Measurements from ENCODE around the gene OTOP2.
A peak's percentile ranks its signal among the peaks of the same experiment; 100 is the strongest.

OTOP2 gene, protein sequence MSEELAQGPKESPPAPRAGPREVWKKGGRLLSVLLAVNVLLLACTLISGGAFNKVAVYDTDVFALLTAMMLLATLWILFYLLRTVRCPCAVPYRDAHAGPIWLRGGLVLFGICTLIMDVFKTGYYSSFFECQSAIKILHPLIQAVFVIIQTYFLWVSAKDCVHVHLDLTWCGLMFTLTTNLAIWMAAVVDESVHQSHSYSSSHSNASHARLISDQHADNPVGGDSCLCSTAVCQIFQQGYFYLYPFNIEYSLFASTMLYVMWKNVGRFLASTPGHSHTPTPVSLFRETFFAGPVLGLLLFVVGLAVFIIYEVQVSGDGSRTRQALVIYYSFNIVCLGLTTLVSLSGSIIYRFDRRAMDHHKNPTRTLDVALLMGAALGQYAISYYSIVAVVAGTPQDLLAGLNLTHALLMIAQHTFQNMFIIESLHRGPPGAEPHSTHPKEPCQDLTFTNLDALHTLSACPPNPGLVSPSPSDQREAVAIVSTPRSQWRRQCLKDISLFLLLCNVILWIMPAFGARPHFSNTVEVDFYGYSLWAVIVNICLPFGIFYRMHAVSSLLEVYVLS

DNA sequence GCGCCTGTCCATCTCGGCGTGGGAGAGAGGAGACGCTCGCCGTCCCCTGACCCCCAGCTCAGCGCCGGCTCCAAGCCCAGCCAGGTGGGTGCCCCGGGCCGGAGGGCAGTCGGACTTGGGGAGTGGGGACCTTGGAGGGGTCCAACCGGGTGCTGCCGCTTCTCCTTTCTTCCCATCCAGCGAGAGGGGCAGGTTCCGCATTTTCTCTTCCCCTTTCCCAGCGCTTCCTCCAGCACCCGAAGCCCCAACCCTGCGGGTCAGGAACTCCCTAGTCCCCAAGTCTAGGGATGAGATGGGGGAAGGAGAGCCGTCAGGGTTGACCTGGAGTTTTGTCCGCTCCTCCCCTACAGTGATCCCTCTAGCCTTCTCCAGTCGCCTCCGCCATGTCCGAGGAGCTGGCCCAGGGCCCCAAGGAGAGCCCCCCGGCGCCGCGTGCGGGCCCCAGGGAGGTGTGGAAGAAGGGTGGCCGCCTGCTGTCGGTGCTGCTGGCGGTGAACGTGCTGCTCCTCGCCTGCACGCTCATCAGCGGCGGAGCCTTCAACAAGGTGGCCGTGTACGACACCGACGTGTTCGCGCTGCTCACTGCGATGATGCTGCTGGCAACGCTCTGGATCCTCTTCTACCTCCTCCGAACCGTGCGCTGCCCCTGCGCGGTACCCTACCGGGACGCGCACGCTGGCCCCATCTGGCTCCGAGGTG is at the start of gene OTOP2:
Gene OTOP2, plus strand, starts transcription at position 24 of the 699 bp plus-strand sequence. Its CDS starts 360 bp downstream, at position 384.
- DNase-seq = peak in 7 of 51 donors; percentile 3 to 14 (median 5)

DNA sequence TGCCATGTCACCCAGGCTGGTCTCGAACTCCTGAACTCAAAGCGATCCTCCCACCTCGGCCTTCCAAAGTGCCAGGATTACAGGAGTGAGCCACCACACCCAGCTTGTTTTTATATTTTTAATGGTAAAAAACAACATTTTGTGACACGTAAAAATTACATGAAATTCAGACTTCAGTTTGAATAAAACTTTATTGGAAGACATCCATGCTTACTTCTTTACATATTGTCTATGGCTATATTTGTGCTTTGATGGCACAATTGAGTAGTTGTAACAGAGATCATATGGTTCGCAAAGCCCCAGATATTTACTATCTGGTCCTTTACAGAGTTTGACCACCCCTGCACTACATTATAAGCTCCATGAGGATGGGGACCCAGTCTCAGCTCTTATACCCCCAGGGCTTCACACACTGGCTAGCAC is 49.4 kb upstream of the OTOP2 start:
- DNase-seq = no peak

DNA sequence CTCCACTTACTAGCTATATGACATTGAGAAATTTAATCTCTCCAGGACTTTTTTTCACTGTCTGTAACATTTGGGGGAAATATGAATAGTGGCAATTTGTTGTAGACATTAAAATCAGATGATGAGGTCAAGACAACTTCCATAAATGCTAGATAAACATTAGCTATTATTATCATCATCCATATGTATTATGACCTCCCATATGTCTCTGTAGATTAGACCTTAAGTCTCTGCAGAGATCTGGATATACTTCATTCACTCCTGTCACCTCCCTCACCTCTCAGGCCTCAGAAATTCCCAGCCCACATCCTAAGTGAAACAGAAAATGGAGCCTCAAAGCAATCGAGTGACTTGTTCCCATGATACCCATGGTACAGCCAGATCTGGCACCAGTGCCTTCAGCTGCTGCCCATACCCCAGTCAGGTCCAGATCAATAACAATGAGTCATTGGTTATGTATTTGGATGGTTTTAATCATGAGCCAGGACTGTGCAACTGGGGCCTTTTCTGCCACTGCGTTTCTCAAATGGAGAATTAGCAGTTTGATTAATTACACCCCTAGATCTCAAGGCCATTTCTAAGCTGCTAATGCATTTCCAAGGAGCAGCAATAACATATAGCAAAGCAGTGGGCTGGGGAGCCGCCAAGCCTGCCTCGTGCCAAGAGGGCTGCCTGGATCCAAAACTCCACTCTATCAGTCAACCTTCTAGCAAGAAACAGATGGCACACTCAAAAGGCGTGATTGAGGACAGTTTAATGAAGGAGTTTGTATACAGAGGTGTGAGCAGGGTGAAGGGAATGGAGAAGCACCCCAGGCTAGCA is 48.7 kb upstream of the OTOP2 start:
- peak in 1 of 51 donors; percentile 21 for DNase-seq

DNA sequence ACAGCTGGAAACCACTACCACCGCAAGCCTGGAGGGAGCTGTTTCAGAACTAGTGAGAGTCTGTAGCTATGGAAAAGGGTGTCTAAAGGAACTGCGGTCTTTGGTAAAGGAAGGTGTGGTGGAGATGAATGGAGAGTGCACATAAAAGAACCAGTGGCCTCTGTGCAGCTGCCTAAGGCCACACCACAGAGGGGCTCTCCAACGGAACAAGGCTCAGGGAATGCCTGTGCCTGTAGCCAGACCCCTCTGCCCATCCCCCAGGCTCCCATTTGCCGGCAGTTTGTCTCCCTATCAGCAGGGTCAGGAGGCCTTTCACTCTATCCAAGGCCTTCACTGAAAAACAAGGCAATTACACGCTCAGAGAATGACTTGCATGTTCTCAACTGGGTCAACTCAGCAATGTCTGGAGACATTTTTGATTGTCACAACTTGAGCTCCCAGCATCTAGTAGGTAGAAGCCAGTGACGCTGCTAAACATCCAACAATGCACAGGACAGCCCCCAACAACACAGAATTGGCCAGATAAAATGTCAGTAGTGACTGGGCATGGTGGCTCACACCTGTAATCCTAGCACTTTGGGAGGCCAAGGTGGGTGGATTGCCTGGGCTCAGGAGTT is 48.0 kb upstream of the OTOP2 start:
- no peak for DNase-seq

DNA sequence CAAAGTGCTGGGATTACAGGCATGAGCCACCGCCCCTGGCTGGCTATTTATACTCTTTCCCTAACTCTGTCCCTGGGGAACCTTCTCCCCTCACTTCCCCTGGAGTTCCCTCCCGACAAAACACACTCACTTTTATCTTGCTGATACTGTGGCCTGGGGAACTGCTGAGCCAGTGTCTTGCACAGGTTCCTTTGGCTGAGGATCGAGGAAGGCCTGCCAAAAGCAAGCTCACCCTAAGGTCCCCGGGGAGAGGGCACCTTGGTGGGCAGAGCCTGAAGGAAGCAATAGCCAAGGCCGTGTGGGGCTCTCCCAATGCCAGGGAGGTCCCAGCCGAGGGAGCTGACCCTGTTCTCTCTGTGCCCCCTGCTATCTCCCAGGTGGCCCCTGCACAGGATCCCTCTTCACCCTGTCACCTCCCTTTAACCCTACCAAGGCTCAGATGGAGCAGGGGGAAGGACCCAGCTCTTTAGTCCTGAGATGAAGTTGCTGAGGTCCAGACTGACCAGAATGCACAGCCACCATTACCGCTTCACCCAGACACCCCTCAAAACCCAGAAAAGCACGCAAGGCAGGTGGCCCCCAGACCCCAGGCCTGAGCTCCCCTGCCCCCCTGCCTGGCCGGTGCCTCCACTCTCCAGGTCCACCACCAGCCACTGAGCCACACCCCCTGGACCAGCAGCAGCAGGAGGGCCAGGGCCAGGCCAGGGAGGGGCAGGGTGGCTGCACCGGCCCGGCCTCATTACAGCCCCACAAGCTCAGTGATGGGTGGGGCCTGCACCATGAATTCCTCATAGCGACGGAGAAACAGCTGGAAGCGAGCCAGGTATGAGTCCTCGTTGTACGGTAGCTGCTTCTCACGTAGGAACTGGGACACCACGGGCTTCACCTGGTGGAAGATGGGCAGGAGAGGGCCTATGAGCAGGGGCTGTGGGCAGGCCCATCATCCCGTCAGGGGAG is 46.2 kb upstream of the OTOP2 start:
- DNase-seq = no peak

DNA sequence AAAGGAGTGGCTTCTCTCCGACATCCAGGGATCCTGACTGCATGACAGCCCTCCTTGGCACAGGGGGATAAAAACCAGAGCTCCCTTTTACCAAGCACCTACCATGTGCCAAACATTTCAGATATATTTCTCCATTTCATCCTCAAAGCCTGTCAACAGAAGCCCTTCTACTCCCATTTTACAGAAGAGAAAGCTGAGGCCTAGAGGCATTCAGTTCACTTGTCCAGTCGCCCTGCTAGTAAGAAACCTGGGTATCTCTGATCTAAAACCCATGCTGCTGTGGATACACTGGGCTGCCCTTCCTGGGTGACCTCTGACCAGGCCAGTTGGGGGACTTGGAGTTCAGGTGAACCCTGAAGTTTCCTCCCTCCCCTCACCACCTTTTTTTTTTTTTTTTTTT is 45.4 kb upstream of the OTOP2 start:
- DNase-seq = no peak

DNA sequence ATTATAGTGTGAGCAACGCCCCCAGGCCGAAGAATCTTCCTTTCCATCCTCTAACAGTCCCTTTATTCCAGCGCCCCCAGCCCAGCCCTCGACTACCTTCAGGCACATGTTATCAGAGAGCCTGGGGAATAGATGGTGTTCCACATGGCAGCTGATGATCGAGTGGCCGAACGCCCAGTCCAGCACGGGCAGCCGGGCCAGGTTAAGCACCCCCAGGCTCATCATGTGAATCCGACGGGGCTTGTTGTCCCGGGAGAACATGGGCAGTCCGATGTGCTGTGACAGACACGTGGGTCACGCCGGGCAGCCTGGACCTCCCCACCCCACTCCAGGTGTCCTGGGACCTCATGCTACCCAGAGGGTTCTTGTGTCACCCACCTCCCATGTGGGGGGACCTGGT is 44.8 kb upstream of the OTOP2 start:
- DNase-seq = no peak

DNA sequence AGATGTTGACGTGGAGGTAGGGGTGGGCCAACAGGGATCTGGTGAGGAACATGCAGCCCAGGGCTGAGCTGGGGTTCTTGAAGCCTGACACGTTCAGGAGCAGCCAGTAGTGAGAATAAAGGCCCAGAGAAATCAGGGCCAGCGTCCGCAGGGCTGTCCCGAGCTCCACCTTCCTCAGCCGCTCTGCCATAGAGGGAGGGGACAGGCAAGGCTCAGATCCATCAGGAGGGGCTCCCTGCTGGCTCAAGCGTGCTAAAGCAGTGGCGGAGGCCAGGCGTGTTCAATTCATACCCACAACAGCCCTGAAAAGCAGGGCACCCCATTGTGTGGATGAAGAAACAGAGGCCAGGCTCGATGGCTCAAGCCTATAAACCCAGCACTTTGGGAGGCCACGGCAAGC is 43.0 kb upstream of the OTOP2 start:
- DNase-seq = no peak

DNA sequence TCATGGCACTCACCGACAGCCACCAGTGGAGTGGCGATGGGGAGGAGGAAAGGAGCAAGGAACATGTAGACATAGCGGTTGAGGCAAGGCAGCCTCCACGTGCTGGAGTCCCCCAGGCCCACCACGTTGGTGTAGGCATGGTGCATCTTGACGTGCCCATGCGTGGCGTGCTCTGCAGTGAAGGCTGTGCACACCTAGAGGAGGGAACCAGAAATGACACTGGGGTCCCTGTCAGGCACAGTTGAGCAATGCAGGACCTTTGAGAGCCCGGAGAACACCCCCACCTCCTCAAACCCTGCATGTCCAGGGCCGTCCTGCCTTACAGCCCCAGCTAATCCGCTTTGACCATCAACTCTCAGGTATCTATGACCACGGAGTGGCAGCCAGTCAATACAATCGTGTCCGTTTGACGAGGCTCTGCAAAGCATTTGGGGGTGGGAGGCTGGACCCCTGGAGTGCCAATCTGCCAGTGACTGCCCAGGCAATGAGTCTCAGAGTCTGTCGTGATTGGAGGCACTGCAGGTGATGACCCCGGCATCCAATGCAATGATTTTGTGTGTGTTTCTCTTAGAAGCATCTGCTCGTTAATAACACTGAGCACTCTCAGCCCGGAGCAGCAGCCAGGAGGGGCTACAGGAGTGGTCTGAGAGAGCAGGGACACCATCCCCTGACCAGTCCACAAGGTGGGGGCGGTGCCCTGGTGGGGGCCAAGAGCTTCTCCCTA is 41.4 kb upstream of the OTOP2 start:
- DNase-seq = no peak

DNA sequence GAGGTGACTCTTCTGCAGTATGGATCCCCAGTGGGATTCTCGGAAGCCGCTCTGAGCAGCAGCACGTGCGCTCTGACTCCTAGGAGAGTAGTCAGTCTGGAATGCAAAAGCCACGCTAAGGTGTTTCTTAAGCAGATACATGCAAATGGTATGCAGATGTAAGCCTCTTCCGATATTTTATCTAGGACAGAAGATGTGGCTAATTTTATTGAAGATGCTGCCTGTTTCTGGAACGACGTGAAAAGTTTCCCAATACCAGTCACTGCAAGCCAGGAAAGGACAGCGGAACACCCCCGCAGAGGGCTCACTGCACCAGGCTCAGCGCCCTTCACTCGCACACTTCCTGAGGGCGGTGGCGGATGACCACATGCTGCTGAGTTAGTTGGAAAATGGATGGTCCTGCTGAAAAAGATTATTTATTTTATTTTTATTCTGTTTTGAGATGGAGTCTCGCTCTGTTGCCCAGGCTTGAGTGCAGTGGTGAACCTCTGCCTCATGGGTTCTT is 40.8 kb upstream of the OTOP2 start:
- DNase-seq = no peak

DNA sequence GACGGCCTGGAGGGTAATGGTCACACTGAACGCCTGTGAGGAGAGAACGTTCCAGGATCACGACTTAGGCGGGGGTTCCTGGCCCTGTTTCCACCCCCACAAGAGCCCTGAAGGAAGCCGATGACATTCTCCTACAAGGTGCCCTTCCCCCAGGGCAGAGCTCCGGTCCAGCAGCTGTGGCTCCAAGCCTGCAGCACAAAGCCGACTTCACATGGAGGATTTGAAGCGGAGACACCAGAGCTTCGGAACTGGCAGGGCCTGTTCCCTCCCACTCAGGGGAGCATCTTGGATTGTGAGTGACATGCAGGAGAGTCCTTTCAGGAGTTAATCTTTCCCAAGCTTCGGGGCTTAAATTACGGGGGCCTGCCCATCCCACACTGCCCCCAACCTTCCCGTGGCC is 35.6 kb upstream of the OTOP2 start:
- DNase-seq = no peak

DNA sequence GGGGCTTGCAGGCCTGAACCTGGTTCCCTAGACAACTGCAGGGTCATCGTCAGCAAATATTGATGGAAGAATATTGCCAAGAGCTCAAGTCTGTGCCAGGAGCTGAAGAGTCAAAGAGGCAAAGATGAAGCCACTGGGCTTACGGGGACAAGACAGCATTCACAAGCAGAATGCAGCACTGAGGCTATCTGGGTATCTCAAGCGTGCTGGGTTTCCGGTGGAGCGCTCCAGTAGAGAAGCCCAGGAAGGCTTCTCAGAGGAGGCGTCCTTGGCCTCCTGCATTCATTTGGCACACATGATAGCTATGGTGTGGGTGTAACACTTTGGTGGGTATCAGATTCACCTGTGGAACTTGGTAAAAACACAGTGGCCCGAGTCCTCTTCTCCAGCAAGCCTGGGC is 33.5 kb upstream of the OTOP2 start:
- DNase-seq = no peak

DNA sequence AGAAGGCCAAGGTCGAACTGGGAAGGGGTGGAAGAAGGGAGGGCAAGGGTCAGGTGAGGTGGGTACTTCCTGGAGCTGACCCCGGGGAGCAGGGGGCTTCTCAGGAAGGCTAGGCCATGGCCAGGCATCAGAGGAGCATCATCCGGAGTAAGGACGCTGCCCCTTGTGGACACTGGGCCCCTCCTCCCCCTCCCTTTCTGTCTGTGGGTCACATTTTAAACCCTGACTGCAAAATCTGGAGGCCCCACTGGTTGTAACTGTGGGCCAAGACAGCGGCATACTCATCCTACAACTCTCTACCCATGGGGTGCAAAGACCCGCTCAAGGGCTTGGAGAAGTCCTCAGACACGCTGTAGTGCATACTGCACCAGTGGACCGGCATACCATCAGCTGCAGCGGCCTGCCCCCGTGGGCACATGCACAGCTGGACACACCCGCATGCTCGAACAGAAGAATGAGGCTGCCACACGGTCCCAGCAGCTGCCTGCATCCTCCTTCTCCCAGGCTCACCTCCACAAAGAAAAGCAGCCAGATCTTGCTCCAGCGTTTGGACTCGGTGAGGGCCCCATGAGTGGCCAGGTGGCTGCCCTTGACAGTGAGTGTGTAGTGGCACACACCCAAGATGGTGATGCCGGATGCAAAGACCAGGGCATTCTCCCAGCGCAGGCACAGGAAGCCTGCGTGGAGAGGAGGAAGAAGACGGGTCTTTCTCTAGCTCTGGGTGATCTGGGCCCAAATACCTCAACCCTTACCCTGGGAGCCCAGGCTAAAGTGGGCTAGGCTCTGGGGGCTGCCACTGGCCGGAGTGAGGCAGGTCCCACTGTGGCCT is 31.8 kb upstream of the OTOP2 start:
- DNase-seq = no peak

DNA sequence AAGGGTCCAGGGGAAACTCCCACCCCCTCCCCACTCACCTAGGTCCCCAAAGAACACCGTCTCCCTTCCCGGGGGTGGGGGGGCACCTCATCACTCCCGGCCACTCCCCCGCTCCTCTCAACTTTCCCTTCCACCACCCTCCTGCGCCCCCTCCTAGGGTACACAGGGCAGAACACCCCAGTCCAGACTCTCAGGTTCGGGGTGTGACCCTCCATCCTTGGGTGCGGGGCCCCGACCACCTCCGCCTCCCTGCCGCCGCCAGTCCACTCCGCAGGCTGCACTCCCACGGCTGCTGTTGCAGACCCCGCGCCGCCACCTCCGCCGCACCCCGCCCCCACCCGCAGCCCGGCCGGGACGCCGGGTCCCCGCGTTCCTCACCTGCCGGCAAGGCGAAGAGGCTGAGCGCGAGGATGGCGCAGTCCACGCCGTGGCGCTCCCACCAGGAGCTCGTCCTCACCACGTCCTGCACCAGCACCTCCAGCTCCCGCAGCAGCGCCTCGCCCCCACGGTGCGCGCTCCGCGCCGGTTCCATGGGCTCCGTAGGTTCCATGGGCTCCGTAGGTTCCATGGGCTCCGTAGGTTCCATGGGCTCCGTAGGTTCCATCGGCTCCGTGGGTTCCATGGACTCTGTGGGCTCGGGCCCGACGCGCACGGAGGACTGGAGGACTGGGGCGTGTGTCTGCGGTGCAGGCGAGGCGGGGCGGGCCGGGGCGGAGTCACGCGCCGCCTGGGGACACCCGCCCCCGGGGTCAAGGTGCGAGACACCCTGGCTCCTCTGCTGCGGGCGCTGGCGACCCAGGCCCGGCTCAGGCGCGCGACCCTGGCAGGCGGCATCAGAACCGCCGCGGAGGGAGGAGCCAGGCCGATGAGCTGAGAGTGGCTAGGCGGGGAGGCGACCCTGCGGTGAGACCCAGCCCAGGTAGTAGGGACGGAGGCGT is 30.8 kb upstream of the OTOP2 start, which contains the start of gene FADS6:
Gene FADS6, minus strand, starts transcription at position 660 of the 938 bp plus-strand sequence. Its CDS starts 38 bp downstream, at position 622.
- DNase-seq = peak in 2 of 51 donors; percentile 7 to 12

DNA sequence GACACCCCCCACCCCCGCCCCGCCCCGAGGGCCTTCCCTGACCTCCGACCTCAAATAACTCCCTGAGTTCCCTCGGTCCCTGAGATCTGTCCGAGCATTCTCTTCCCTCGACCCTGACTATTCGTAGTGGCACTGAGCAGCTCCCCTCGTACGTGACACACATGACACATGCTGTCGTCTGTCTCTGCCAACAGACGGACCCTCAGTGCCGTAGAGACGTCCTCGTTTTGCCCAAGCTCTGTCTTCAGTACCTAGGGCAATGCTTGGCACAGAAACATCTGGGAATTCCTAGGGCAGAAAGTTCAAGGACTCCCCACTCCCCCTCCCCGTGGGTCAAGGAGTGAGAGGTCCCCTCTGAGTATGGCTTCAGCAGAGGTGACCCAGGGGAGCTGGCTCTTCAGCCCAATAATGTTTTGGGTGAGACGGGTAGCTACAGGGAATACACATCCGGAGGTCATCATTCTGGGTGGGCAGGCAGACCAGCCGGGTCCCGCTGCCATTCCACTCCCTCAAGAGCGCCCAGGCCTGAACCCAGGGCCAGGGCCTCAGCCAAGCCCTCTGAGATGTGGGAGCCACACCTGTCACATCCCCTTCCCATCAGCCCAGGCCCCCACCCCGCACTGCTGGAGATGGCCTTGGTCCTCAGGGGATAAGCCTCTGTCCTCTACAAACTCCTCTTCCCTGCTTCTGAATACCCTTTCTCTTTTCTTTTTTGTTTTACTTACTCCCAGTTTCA is 30.0 kb upstream of the OTOP2 start:
- DNase-seq = no peak

DNA sequence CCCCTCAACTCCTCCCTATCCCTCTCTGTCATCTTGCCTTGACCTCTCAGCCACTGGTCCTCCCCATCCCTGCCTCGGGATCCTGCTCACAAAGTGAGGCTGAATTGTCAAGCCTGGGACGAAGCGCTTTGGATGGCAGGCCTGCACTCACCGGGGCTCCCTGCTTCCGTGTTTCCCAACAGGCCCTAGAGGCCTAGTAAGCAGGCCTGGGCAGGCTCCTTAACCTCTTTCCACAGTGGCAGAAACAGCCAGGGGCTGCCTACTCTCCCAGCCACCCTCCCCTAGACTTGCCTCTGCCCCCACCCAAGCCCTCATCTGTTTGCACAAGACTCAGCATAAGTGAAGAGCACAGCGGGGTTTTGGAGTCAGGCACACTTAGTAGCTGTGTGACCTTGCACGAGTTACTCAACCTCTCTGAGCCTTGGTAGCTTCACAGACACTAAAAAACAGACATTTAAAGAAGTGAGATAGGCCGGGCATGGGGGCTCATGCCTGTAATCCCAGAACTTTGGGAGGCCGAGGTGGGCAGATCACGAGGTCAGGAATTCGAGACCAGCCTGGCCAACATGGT is 25.6 kb upstream of the OTOP2 start:
- DNase-seq = no peak
